ENCODE measurements around the gene HNRNPUL2. TPM values are rescaled to one million over a fixed set of nuclear protein-coding genes. Genes with fewer than 3 reads are reported as not detected.

Gene HNRNPUL2
- total RNA-seq, 6 donors from 2014 or later = 23.9 to 76.5 (median 46.3) TPM

- no peaks in the 10 kb centered on the region for H3K9me3 ChIP-seq
- H3K4me3 ChIP-seq = peak overlapping the region in 1 of 4 donors; percentile 60
- WGBS, 2 donors = 82 to 86% methylated on average over 2 of the region's 2 CpGs
- H3K36me3 ChIP-seq = peaks cover 3 to 13% (median 8%) of the 10 kb centered on the region in 4 donors
- H3K27me3 ChIP-seq = no peaks in the 10 kb centered on the region
- DNase-seq = no peak
- ATAC-seq (ENCODE audit: low FRiP score in 2 of 2) = no peak
- peaks cover 34 to 55% (median 40%) of the 10 kb centered on the region in 4 donors for H3K4me1 ChIP-seq
- no peak for TF ChIP-seq POLR2A (IDR thresholded peaks at IDR 0.05)
- no peak for TF ChIP-seq EP300 (IDR thresholded peaks at IDR 0.05)
- TF ChIP-seq CTCF (IDR thresholded peaks at IDR 0.05) = no peak
- TF ChIP-seq POLR2AphosphoS5 (IDR thresholded peaks at IDR 0.05) = no peak
- no peak overlapping the region for H3K27ac ChIP-seq
Observed at GRCh38 chr11:62667460-62667859, 59.8 kb downstream of the HNRNPUL2 start.

GRCh38 chr11:62666259-62666926 is 60.9 kb downstream of the HNRNPUL2 start:
- H3K9me3 ChIP-seq = no peaks in the 10 kb centered on the region
- peak overlapping the region; percentile 77 to 97 (median 90) for H3K27ac ChIP-seq
- peaks cover 3 to 23% (median 13%) of the 10 kb centered on the region in 4 donors for H3K36me3 ChIP-seq
- peak overlapping the region in 3 of 4 donors; percentile 60 to 95 (median 84) for H3K4me3 ChIP-seq
- H3K4me1 ChIP-seq = peaks cover 31 to 49% (median 37%) of the 10 kb centered on the region in 4 donors
- no peak for DNase-seq
- WGBS, 2 donors = 55 to 57% methylated on average over 14 to 16 of the region's 16 CpGs
- ATAC-seq (ENCODE audit: low FRiP score in 2 of 2) = no peak
- no peaks in the 10 kb centered on the region for H3K27me3 ChIP-seq
- TF ChIP-seq EP300 (IDR thresholded peaks at IDR 0.05) (no peak), POLR2AphosphoS5 (IDR thresholded peaks at IDR 0.05) (no peak), POLR2A (IDR thresholded peaks at IDR 0.05) (no peak)

GRCh38 chr11:62665599-62666258 is 61.5 kb downstream of the HNRNPUL2 start:
- peaks cover 28 to 44% (median 34%) of the 10 kb centered on the region in 4 donors for H3K4me1 ChIP-seq
- DNase-seq = peak in 1 of 2 donors; percentile 46
- H3K27me3 ChIP-seq = no peaks in the 10 kb centered on the region
- peak overlapping the region; percentile 14 to 95 (median 72) for H3K4me3 ChIP-seq
- H3K36me3 ChIP-seq = peaks cover 3 to 24% (median 13%) of the 10 kb centered on the region in 4 donors
- H3K27ac ChIP-seq = peak overlapping the region; percentile 77 to 97 (median 90)
- ATAC-seq (ENCODE audit: low FRiP score in 2 of 2) = peak; percentile 72 to 78
- WGBS, 2 donors = 3 to 8% methylated on average over 16 to 39 of the region's 39 CpGs
- H3K9me3 ChIP-seq = no peaks in the 10 kb centered on the region
- no peak for TF ChIP-seq CTCF (IDR thresholded peaks at IDR 0.05)
- TF ChIP-seq POLR2AphosphoS5 (IDR thresholded peaks at IDR 0.05) = no peak
- TF ChIP-seq EP300 (IDR thresholded peaks at IDR 0.05) = no peak
- no peak for TF ChIP-seq POLR2A (IDR thresholded peaks at IDR 0.05)

GRCh38 chr11:62665075-62665598 is 62.1 kb downstream of the HNRNPUL2 start, which contains the start of the genes C11orf98 and CSKMT:
Gene C11orf98, minus strand, starts transcription at chr11:62665210. Its CDS starts 41 bp downstream, at chr11:62665169.
Gene CSKMT, plus strand, starts transcription at chr11:62665312. Its CDS starts 568 bp downstream, at chr11:62665880.
- ATAC-seq (ENCODE audit: low FRiP score in 2 of 2) = peak; percentile 98 to 99
- peak in 1 of 6 experiments; percentile 11 for TF ChIP-seq CTCF (IDR thresholded peaks at IDR 0.05)
- TF ChIP-seq POLR2AphosphoS5 (IDR thresholded peaks at IDR 0.05) = peak; percentile 96 to 100
- TF ChIP-seq EP300 (IDR thresholded peaks at IDR 0.05) = no peak
- TF ChIP-seq POLR2A (IDR thresholded peaks at IDR 0.05) = peak in 3 of 4 donors; percentile 91 to 99 (median 98)
- H3K27me3 ChIP-seq = no peaks in the 10 kb centered on the region
- WGBS, 2 donors = 0 to 4% methylated on average over 10 to 47 of the region's 47 CpGs
- H3K4me1 ChIP-seq = peaks cover 22 to 38% (median 29%) of the 10 kb centered on the region in 4 donors
- peak within 1 kb of the TSS; percentile 77 to 97 (median 90) for H3K27ac ChIP-seq
- DNase-seq = peak; percentile 93 to 98
- peak within 1 kb of the TSS; percentile 48 to 95 (median 72) for H3K4me3 ChIP-seq
- no peaks in the 10 kb centered on the region for H3K9me3 ChIP-seq
- peaks cover 3 to 24% (median 13%) of the 10 kb centered on the region in 4 donors for H3K36me3 ChIP-seq
